Measurements from ENCODE around the gene ABLIM2. TPM values are rescaled to one million over a fixed set of nuclear protein-coding genes. Genes with fewer than 3 reads are reported as not detected.

The ABLIM2 gene
- total and polyA plus RNA-seq, 2 of the 8 experiments (the other 6 are each of a cell fraction or from before 2014, with no cell fraction given): 2.8 to 3.0 TPM

DNA sequence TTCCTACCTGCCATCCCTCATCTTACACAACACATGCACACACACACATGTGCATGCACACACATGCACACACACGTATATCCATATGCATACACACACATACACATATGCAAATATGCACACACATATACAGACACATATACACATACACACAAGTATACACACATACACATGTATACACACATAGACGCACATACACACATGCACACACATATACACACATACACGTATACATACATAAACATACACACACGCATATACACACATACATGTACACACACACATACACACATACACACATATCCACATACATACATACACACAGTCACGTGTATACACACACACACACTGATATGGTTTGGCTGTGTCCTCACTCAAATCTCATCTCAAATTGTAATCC is 182.0 kb downstream of the ABLIM2 start:
- Histone ChIP-seq H3K4ac (replicated peaks; ENCODE audit: insufficient read length, low read depth, low read length) (peak overlapping the region; percentile 91), H3K4me3 (ENCODE audit: extremely low read depth in 1 of 4, insufficient read depth in 2 of 4, low read depth in 3 of 4, low read length in 4 of 4) (no peak overlapping the region), H3K9ac (replicated peaks in 1 of 4; ENCODE audit: extremely low read depth in 1 of 4, low read depth in 3 of 4, low read length in 3 of 4) (no peak overlapping the region), H3K27ac (ENCODE audit: low read depth, low read length) (no peak overlapping the region), H4K8ac (ENCODE audit: extremely low read depth, insufficient read depth, low read length) (no peak overlapping the region), H2AK5ac (ENCODE audit: low read depth, low read length) (peak overlapping the region; percentile 80; the same call in 1 of the 2 replicates), H3K18ac (ENCODE audit: extremely low read depth, low read length) (no peak overlapping the region), H2BK5ac (ENCODE audit: low read depth, low read length) (peak overlapping the region; percentile 27; the same call in 1 of the 2 replicates), H2BK120ac (replicated peaks; ENCODE audit: low read depth, low read length) (no peak overlapping the region), H3K4me2 (ENCODE audit: insufficient read depth in 1 of 2, low read depth in 2 of 2, low read length in 2 of 2) (no peak overlapping the region), H3K56ac (replicated peaks; ENCODE audit: insufficient read length, low read depth, low read length) (no peak overlapping the region), H3K23me2 (ENCODE audit: low read depth, low read length) (peaks cover 13% of the 10 kb centered on the region), H4K5ac (ENCODE audit: insufficient read length, low read depth, low read length) (no peak overlapping the region), H3K79me2 (ENCODE audit: control insufficient read depth in 1 of 2, insufficient read depth in 2 of 2, low read length in 2 of 2) (no peaks in the 10 kb centered on the region), H3K36me3 (ENCODE audit: control insufficient read depth in 2 of 4, insufficient read depth in 4 of 4, low read length in 3 of 4) (no peaks in the 10 kb centered on the region), H3K27me3 (replicated peaks in 1 of 4; ENCODE audit: control insufficient read depth in 3 of 4, extremely low read depth in 1 of 4, insufficient read depth in 3 of 4, low read length in 3 of 4) (no peaks in the 10 kb centered on the region), H3K4me1 (replicated peaks in 1 of 4; ENCODE audit: control insufficient read depth in 3 of 4, insufficient read depth in 4 of 4, low read length in 3 of 4) (peaks cover 3 to 24% (median 14%) of the 10 kb centered on the region in 4 experiments), H2BK20ac (ENCODE audit: low read length) (peak overlapping the region; percentile 51; the same call in 1 of the 2 replicates), H4K20me1 (replicated peaks in 1 of 2; ENCODE audit: control insufficient read depth in 1 of 2, insufficient read depth in 2 of 2, low read length in 2 of 2) (no peaks in the 10 kb centered on the region), H3K9me3 (ENCODE audit: insufficient read depth in 2 of 2, low read depth in 1 of 2, low read length in 1 of 2) (no peaks in the 10 kb centered on the region; a peak in 1 of 4 replicates), H4K91ac (replicated peaks; ENCODE audit: insufficient read length, low read length) (peak overlapping the region; percentile 68), H2AFZ (ENCODE audit: low read length) (no peak overlapping the region), H2BK12ac (ENCODE audit: low read depth, low read length) (peak overlapping the region; percentile 93; the same call in 1 of the 2 replicates), H2BK15ac (ENCODE audit: low read length) (peak overlapping the region; percentile 55; the same call in 1 of the 2 replicates), H3K14ac (ENCODE audit: insufficient read length) (no peak overlapping the region), H3K23ac (ENCODE audit: insufficient read length) (no peak overlapping the region), H3K79me1 (ENCODE audit: low read depth, low read length) (no peaks in the 10 kb centered on the region)
- ChIA-PET POLR2A (ENCODE audit: partially characterized antibody) (no interaction called here), CTCF (ENCODE audit: partially characterized antibody) (interaction anchor here (1.6 to 2.1 kb wide), 3 partner anchors 11 to 172 kb away, joined by 4 to 8 read pairs (median 6); no protein-coding TSS in a partner anchor)
- FAIRE-seq (no peak), DNase-seq (ENCODE audit: low read depth in 1 of 2, low spot score in 2 of 2) (no peak)
- 84% methylated on average over 5 of the region's 5 CpGs; no CpG with 5 or more reads in 1 of the 2 experiments for WGBS, 2 experiments (ENCODE audit: extremely low coverage in 1 of 2, insufficient coverage in 1 of 2, insufficient read length in 1 of 2, insufficient replicate concordance in 2 of 2, low coverage in 1 of 2, low lambda C conversion rate in 2 of 2, missing lambda C conversion rate in 1 of 2)
- TF ChIP-seq ATF2 (IDR thresholded peaks at IDR 0.05; ENCODE audit: low read length) (no peak), PHF8 (conservative IDR thresholded peaks at IDR 0.05; ENCODE audit: low read depth, low read length) (no peak), USF2 (IDR thresholded peaks at IDR 0.05; ENCODE audit: low read length) (no peak), SP2 (IDR thresholded peaks at IDR 0.05; ENCODE audit: low read length) (no peak), JUN (IDR thresholded peaks at IDR 0.05; ENCODE audit: low read depth, low read length) (no peak), CHD1 (IDR thresholded peaks at IDR 0.05; ENCODE audit: low read depth, low read length) (no peak), ZNF274 (IDR thresholded peaks at IDR 0.05; ENCODE audit: borderline replicate concordance, extremely low read depth, low read length) (no peak), TAF1 (IDR thresholded peaks at IDR 0.05; ENCODE audit: low read depth, low read length) (no peak), CHD2 (IDR thresholded peaks at IDR 0.05; ENCODE audit: low read length) (no peak), MAFK (IDR thresholded peaks at IDR 0.05; ENCODE audit: low read depth, low read length) (no peak), CTBP2 (IDR thresholded peaks at IDR 0.05; ENCODE audit: borderline replicate concordance, insufficient read depth, insufficient read length, low read length) (no peak), POLR2A (IDR thresholded peaks at IDR 0.05; ENCODE audit: control extremely low read depth in 1 of 2, low read depth in 2 of 2, low read length in 2 of 2) (no peak)

All from H1 (cell line).